HG02943 (cell line): Measurements from ENCODE around the gene SRBD1.

Experiments
- ATAC-seq: cut with Tn5 transposase; IDR thresholded peaks from one replicate; pipeline ENCODE4 v1.9.1; 2021; ENCODE audit warnings: mild to moderate bottlenecking, low read depth, moderate library complexity; ENCODE audit not compliant: unreplicated experiment

SRBD1 gene

GRCh38 chr2:45567288-45567963, 43.6 kb downstream of the SRBD1 start:
- peak; percentile 17 for ATAC-seq

- no peak for ATAC-seq
Measured at GRCh38 chr2:45559436-45559835, 51.6 kb downstream of the SRBD1 start.

GRCh38 chr2:45554742-45555140, 56.3 kb downstream of the SRBD1 start:
- ATAC-seq: no peak

- no peak for ATAC-seq
Measured at GRCh38 chr2:45554073-45554741, 56.9 kb downstream of the SRBD1 start.

GRCh38 chr2:45551862-45552261, 59.2 kb downstream of the SRBD1 start:
- no peak for ATAC-seq

GRCh38 chr2:45545943-45546342, 65.1 kb downstream of the SRBD1 start:
- no peak for ATAC-seq

GRCh38 chr2:45543257-45543656, 67.8 kb downstream of the SRBD1 start:
- no peak for ATAC-seq

GRCh38 chr2:45542013-45542412, 69.1 kb downstream of the SRBD1 start:
- ATAC-seq: no peak

- ATAC-seq: no peak
Measured at GRCh38 chr2:45541450-45541849, 69.6 kb downstream of the SRBD1 start.

- no peak for ATAC-seq
Measured at GRCh38 chr2:45540942-45541341, 70.1 kb downstream of the SRBD1 start.

- ATAC-seq: no peak
Measured at GRCh38 chr2:45533771-45534170, 77.3 kb downstream of the SRBD1 start.

- no peak for ATAC-seq
Measured at GRCh38 chr2:45532181-45532580, 78.9 kb downstream of the SRBD1 start.

- no peak for ATAC-seq
Measured at GRCh38 chr2:45524016-45524415, 87.1 kb downstream of the SRBD1 start.

- ATAC-seq: no peak
Measured at GRCh38 chr2:45518546-45518945, 92.5 kb downstream of the SRBD1 start.

- ATAC-seq: no peak
Measured at GRCh38 chr2:45510701-45511420, 100.2 kb downstream of the SRBD1 start.

- no peak for ATAC-seq
Measured at GRCh38 chr2:45506756-45507155, 104.3 kb downstream of the SRBD1 start.

- no peak for ATAC-seq
Measured at GRCh38 chr2:45505138-45505537, 105.9 kb downstream of the SRBD1 start.

GRCh38 chr2:45498661-45499550, 112.2 kb downstream of the SRBD1 start:
- no peak for ATAC-seq

- ATAC-seq: peak; percentile 81
Measured at GRCh38 chr2:45497355-45497754, 113.7 kb downstream of the SRBD1 start.

GRCh38 chr2:45496869-45497268, 114.2 kb downstream of the SRBD1 start:
- no peak for ATAC-seq

- ATAC-seq: no peak
Measured at GRCh38 chr2:45494978-45495293, 116.1 kb downstream of the SRBD1 start.
